Epithelial cell of proximal tubule (primary cell): ENCODE measurements around the gene CLOCK. TPM values are rescaled to one million over a fixed set of nuclear protein-coding genes. Genes with fewer than 3 reads are reported as not detected.

Source experiments
- DNase-seq: peaks from one replicate; pipeline ENCODE4 v3.0.0-alpha.2; 2011; ENCODE audit warnings: low read depth
- H3K4me3 ChIP-seq: 2 replicates; pipeline ENCODE4 v1.5.1; 2011; ENCODE audit warnings: low read depth, mild to moderate bottlenecking, low read length
- CTCF ChIP-seq: conservative IDR thresholded peaks from 2 replicates; pipeline ENCODE4 v1.5.1; 2012; ENCODE audit warnings: low read depth, mild to moderate bottlenecking, low read length
- total RNA-seq: library from RNA; depleted of rRNA; stranded (reverse); fragments of >200 nt; gene quantifications from 2 replicates; pipeline ENCODE4 v1.2.3, GENCODE V29; 2015

CLOCK gene
- total RNA-seq, 1 donor from 2014 or later = 9.2 TPM

DNA sequence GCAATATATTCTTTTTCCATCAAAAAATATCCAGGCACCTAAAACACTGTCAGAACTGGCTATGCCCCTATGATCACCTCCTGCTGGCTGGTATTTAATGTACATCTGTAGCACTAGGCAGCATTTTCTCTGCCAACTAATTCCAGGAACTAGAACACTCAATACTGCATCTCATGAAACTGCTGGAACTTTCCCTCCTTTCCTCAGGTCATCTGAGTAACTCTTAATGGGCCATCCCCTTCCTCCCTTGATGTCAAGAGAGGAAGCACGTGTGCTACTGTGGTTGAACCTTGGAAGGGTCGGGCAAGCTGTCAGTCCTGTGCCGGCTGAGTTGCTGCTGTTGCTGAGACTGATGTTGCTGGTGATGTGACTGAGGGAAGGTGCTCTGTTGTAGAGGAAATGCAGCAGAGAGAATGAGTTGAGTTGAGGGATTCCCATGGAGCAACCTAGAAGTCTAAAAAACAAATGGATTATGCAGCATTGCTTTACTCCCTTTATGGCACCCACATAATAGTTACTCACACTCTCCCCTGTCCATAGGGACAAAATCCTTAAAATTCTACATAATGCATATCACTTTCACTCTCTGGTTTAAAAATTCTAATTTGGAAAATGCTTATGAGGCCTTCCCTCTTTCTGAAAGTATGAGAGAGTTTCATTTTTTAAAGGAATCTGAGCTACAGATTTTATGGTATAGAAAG lies 111.4 kb downstream of the CLOCK start:
- TF ChIP-seq CTCF = peak; percentile 40
- no peak for DNase-seq
- H3K4me3 ChIP-seq = no peak overlapping the region

DNA sequence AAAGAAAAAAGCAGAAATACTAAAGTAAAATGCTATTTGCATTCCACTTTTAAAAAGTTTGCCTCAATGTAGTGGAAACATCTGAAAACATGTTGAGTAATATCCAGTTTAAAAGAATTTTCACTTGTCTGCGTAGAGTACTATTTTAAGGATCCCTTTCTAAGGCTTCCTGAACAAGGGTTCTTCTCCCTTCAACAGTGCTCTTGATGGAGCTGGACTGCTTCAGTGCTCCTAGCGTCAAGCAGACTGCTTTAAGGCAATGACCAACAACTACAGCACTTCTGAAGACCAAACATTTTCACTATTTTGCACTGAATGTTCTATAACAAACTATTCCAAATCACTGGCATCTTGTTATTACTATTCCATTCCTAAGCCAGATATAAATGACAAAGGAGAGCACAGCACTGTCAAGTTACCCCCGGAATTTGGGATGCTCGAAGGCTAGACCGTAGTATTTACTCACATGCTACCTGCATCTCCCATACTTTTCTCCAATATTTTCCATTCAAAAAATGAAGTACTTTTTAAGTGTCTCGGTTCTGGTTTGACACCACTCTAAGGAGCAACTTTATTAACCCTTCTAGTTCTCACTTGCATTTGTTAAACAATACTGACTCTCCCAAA lies 114.9 kb downstream of the CLOCK start:
- no peak for DNase-seq
- TF ChIP-seq CTCF = no peak
- no peak overlapping the region for H3K4me3 ChIP-seq

DNA sequence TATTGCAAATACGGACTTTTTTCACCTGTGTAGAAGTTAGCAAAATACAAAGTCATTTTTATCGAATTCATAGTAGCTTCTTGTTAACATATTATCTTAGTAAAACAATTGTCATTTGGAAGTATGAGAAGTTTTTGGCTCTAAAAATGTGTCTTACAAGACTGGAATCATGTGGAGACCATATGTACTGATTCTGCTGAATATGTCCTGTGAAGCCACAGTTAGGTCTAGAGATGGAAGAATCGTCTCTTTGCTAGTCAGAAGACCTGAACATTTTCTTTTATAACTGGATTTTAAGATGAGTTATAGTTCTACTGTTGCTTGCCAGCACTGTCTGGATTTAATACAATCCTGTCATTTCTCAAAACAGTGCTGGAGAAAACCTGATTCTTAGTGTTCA lies 121.9 kb downstream of the CLOCK start:
- H3K4me3 ChIP-seq = no peak overlapping the region
- no peak for DNase-seq
- TF ChIP-seq CTCF = no peak

DNA sequence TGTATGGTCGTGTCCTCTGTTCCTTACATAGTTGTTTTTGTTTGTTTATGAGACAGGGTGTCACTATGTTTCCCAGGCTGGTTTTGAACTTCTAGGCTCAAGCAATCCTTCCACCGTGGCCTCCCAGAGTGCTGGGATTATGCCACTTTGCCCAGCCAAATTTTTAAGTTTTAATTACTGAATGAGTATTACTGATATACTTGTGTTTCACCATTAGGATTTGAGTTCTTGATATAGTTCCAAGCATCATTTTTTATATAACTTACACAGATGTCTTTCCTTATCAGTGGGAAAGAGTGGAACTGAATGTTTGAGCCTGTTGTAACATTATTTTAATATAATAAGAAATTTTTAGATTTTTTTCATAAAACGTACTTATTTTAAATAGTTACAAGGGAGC lies 130.5 kb downstream of the CLOCK start:
- H3K4me3 ChIP-seq = no peak overlapping the region
- TF ChIP-seq CTCF = no peak
- DNase-seq = no peak

GRCh38 chr4:55411621-55412020 lies 135.1 kb downstream of the CLOCK start:
- no peak for DNase-seq
- no peak for TF ChIP-seq CTCF
- H3K4me3 ChIP-seq = no peak overlapping the region

DNA sequence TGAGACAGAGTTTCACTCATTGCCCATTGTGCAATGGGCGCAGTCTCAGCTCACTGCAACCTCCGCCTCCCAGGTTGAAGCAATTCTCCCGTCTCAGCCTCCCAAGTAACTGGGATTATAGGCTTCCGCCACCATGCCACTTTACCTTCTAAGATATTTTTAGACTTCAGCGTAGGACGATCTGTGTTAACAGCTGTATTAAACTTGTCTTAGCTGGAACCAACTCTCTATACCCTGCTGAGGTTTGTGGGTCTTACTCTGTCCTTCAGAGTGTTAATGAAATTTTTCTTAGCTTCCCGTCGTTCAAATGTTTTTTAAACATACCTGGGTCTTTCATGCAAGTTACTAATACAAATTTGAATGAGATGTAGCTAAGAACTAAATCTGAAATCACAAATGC lies 136.3 kb downstream of the CLOCK start:
- no peak for TF ChIP-seq CTCF
- DNase-seq = no peak
- no peak overlapping the region for H3K4me3 ChIP-seq
